Measurements from ENCODE around the gene JAKMIP2.

DNA sequence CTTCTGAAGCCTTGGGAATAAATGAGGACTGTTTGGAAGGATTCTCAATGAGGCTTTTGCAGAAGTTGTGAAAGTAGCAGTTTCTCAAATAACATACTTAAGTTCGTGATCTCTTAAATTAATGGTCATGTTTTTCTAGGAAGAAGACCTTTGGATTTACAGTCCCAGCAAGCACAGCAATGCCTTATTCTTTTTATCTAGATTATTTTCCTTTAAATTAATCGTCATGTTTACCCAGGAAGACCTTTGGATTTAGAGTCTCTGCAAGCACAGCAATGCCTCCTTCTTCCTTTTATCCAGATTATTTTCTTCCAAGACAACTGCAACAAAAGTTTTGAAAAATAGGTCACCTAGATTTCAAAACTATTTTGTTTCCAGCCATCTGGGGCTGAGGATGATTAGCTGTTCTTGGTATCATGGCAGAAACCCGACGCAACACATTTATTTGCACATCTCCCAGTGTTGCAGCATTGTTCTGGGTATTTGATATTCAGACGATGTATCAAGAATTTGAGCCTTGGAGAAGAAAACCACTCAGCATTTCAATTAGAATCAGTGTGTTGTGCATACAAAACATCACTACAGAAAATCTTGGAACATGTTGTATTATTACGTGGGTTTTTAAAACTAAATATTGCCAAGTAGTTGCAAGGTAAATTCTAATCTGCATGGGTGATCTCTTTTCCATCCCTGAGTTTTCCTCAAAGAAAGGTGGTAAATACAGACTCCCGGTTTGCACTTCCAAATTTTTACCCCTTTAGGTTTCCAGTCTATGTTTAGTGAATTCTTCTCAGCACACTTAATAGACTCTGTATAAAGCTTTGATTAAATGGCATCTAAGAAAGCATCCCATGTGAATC, 50.9 kb downstream of the JAKMIP2 start:
- TF ChIP-seq, protein P1, sequence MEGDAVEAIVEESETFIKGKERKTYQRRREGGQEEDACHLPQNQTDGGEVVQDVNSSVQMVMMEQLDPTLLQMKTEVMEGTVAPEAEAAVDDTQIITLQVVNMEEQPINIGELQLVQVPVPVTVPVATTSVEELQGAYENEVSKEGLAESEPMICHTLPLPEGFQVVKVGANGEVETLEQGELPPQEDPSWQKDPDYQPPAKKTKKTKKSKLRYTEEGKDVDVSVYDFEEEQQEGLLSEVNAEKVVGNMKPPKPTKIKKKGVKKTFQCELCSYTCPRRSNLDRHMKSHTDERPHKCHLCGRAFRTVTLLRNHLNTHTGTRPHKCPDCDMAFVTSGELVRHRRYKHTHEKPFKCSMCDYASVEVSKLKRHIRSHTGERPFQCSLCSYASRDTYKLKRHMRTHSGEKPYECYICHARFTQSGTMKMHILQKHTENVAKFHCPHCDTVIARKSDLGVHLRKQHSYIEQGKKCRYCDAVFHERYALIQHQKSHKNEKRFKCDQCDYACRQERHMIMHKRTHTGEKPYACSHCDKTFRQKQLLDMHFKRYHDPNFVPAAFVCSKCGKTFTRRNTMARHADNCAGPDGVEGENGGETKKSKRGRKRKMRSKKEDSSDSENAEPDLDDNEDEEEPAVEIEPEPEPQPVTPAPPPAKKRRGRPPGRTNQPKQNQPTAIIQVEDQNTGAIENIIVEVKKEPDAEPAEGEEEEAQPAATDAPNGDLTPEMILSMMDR (IDR thresholded peaks at IDR 0.05): no peak
- no peak for TF ChIP-seq POLR2A (IDR thresholded peaks at IDR 0.05)
